Fibroblast of skin of back (primary cell): Measurements from ENCODE around the gene KLC1.
A peak's percentile ranks its signal among the peaks of the same experiment; 100 is the strongest.

Experiments used
- DNase-seq: peaks from one replicate; pipeline ENCODE4 v3.0.0-alpha.2; 2013

The KLC1 gene

DNA sequence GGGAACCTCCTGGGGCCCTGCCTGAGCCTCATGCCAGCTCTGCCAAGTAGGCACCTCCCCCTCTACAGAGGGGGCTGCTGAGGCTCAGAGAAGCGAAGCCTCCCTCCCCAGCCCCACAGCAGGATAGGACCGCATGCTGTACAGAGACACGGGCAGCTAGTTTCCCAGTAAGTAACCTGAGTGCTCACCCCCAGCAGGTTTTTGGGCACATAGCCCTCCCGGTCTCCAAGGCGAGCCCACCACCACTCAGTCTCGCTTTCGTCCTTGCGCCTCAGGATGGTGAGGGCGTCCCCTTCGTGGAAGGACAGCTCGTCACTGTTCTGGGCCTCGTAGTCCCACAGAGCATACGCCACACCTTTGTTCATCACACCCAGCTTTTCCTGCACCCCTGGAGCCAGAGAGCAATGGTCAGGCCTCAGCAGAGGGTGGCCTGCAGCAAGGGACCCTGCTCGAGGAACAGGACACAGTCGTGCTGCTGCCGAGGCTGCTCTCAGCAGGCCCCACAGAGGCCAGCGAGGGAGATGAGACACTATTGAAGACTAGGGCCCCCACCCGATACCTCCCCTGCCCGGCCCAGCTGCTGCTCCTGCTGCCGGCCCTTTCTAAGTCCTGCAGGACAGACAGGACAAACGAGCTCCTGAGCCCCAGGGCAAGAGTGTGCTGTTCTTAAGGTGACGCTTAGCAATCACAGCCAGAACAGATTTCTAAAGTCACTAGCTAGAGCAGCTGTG is 107.0 kb downstream of the KLC1 start:
- no peak for DNase-seq

DNA sequence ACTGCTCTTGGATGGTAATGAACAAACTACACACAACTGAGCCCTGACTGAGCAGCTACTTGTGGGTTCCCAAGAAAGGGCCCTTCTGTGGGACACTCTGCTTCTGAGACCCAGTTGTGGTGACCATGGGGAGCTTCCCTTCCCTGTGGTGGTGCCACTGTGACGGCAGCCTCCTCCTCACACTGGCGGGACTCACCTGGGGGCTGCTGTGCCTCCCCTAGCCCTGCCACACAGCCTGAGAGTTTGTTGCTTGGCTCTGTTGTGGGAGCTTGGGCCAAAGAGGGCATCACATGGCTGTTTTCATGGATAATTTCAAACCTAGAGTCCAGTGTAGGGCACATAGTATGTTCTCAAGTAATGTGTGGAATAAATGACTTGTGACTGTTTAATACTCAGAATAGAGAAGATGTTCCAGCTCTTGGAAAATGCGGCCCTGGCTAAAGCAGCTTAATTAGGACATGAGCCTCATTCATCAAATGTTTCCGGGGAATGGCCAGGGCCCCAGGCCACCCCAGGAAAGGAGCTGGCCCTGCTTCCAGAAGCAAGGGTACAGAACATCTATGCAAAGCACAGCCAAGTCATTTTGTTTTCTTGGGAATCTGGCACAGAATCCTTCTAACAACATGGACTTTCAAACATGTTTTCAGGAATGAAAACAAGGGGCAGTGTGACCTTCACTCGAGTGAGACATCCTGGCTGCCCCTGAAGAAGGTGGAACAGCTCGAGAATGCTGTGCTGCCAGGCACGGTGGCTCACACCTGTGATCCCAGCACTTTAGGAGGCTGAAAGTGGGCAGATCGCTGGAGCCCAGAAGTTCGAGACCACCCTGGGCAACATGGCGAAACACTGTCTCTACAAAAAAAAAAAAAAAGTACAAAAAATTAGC is 107.8 kb downstream of the KLC1 start:
- DNase-seq, result no peak

DNA sequence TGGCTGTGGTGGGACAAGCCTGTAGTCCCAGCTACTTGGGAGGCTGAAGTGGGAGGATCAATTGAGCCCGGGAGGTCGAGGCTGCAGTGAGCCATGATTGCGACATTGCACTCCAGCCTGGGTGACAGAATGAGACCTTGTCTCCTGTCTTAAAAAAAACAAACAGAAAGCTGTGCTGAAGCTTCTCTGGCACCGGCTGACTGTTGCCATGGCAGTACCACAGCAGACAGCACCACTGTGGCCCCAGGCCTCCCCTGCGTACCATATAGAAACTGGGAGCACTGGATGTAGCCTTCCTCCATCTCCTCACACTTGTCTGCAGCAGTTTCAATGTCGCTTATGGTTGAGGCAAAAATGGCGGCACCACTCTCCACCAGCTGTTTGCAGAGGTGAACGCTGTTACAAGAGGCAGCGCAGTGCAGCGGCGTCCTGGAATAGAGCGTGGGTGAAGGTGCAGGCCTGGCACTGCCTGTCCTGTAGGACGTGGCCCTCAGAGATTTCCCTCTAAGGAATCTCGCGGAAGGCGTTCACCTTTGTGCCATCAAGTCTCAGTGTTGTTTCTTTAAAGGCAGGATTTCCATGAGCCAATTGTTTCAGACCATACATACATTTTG is 108.5 kb downstream of the KLC1 start:
- no peak for DNase-seq

DNA sequence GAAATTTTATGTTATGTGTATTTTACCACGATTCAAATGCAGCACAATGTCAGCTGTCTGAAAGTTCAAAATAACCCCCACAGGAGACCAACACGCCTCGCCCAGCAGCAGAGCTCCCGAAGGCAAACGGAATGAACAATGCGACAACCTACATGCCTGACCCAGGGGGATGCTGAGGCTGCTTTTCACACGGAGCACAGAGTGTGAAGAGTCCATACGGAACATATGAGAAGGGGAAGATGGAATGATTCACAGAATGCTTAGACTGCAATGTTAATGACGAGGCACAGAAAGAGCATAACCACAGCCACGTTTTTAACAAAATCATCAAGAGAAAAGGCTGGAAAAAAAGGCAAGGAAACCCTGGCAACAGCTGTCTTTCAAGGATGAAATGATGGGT is 109.2 kb downstream of the KLC1 start:
- DNase-seq, result peak; percentile 62

DNA sequence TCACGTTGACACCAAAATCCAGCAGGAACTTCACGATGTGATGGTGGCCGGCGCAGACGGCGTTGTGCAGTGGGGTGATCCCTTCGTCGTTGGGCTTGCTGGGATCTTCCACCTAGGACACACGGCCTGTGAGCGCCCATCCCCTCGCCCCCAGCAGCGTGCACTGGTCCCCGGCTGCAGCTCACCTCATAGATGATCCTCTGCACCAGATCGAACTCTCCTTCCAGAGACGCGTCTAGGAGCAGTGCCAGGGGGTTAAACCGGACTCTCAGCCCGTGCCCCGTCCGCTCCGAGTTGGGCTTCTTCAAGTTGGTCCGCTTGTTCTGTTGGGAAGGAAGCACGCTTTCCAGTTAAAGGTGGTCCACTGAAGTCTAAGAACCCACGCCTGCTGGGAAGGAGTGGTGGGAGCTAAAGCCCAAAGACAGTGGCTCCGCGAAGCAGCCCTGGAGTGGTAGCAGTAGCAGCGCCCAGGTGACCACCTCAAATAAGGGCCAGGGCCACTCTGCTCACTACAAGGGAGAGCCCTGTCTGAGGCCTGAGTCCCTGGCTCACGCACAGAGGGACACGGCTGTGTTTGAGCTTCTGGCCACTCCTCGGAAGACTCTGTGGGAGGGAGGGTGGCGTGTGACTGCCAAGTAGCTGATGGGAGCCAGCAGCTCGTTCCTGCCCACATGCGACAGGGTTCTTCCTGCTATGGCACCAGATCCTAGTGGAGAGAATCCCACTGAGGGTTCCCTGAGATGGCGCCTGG is 109.9 kb downstream of the KLC1 start:
- no peak for DNase-seq

DNA sequence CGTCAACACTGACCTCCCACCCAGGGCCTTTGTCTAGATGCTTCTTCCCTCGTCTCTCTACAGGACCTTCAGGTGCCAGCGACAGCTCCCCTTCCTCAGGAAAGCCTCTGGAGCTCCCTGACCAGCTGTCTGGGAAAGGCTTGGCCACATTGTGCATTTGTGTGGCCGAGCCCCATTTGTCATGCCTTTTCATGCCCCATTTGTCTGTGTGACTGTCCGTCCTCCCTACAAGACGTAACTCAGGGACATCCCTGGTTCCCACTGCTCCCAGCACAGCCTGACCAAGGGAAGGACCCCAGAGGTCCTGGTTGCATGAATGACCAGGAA is 110.4 kb downstream of the KLC1 start:
- DNase-seq, result no peak

DNA sequence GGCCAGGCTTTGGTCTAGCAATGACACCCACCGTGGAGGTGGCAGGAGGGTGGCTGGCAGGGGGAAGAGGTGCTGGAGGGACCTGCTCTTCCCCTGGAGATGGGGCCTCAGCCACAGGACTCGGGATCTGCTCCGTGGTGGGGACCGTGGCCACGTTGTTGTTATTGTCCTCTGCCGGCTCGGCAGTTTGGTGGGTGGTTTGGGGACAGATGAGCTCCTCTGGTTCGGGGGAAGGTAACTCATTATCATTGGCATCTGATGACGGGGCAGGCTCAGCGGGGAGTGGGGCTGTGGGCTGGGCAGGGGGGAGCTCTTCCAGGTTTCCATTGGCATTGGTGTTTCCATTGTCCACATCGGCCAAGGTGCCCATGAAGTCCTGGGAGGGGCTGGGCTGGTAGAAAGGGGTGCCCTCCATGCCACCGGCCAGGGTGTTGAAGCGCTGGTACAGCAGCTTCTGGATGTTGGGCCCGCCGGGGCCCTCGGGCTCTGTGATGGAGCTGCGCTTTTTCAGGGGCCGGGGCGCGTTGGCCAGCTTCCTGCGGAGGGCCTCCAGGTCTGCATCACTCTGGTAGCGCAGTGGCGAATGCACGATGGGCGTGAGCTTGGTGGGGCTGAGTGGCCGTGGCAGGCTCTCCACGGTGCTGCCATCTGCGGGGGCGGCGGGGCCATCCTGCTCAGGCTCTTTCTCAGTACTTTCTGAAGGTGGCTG is 110.9 kb downstream of the KLC1 start:
- DNase-seq, result no peak

DNA sequence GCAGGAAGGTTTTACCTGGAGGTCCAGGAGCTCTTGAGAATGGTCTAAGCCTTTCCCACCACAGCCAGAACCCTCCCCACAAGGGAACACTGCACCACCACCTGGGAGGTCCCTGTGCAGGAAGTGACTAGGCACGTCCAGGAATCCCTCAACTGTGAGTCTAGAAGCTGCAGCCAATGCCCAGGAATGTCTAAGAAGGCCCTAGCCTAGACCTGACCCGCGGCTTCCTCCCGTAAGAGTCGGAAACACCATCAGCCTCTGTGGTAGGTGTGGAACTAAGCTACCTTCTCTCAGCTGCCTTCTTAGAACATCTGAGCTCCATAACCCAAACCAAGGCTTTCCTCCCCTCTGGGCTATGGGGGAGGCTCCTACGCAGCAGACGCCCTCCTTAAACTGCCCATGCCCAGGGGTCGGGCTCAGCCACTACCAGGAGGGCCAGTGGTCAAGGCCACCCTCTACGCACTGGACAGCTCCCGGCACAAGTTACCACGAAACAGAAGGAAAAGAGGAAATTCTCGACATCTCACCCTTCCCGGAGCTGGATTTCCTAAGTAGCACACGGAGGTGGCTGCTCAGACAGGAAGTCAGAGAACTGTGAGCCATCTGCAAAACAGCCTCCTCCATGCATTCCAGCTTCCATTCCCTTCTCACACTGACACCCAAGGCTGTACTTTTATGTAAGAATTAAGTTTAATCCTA is 112.1 kb downstream of the KLC1 start:
- peak; percentile 66 for DNase-seq

DNA sequence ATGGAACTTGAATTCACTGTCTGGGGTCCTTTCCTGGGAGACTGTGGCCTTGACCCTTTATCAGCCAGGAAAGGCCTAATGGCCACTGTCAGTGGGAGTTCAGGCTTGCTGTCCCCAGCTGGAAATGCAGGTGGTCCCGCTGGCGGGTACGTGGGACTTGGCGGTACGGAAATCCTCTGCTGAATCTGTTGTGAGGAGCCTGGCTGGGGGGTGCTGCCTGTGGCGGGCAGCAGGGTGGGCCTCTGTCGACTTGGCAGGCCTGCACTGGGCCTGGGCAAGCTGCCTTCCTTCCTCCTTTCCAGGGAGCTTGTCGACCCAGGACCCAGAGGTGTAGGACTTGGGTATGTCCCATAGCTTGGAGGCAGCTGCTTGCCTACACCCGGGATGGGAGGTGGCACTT is 112.9 kb downstream of the KLC1 start:
- no peak for DNase-seq

DNA sequence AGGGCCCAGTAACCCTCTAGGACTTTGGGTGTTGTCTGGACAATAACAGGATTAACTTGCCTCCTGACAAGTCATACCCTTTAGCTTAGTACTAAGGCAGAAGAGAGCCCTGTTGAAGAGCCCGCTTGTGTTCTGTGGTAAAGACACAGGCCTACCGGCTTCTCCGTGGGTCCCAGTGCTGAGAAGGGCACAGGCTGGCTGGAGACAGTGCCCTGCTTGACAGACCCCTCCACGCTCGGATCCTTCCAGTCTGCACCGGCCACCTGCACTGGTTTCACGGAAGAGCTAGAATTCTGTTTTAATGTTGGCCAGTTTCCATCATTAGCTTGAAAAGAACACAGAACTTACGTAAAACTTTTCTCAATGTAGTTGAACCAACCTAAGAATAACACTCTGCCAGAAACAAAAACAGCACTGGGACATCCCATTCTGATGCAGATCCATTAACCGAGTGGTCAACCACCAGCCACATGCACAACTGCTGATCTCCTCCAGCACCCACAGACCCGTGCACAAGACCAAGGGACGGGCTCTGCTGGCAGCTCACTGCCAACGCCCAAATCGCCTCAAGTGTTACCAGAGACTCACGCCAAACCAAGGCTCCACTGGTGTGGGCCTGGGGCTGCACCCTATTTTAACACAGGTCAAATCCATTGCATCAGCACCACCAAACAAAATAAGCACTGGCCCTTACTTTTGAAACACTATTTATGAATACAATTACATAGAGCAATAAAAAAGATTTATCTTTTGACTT is 113.7 kb downstream of the KLC1 start:
- DNase-seq, result no peak

DNA sequence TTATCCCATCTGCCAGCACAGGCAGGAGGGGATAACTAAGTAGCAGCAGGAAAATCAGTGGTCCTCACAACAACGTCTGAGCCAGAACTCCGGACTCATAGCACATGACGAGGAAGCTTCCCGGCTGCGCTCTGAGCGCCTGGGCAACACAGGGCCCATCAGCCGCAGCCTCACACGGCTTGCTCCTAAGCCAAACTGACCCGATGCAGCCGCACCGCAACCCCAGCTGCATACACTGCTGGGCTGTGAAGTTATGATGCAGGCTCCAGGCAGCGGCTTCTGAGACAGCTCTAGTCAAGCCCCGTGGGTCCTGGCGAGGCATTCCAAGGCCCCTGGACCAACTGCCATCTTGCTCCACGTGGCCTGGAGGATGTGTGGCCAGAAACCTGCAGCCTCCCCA is 114.7 kb downstream of the KLC1 start:
- DNase-seq, result no peak

DNA sequence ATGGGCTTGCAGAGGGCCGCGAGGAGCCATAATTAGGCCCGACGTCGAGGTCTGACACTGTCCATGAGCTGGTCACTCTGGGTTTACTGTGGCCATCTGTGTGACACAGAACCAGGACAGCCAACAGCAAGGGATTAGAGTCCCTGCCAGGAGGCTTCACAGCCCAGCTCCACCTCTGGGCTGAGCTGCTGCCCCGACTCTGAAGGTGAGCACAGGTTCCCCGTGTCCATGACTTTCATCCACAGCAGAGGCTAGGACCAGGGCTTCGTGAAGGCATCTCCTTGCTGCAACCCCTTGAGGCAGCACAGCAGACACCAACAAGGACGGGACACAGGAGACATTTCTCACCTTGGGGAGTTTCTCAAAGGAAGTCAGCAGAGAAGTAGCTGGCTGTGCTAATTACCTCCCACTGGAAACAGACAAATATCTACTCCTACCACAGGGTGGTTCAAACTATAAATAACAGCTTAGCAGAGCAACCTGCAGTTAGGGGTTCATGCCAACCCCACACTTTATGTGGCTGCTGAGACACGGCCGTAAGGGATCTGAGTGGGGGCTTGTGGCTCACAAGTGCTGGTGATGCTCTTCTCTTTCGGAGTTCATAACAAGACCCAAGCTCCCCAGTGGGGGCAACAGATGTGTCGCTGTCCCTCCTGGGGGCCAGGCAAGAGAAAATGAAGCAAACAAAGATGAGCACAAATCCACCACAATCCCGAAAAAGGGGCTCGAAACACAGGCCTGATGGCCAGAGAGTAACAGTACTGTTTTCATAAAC is 115.8 kb downstream of the KLC1 start:
- no peak for DNase-seq

DNA sequence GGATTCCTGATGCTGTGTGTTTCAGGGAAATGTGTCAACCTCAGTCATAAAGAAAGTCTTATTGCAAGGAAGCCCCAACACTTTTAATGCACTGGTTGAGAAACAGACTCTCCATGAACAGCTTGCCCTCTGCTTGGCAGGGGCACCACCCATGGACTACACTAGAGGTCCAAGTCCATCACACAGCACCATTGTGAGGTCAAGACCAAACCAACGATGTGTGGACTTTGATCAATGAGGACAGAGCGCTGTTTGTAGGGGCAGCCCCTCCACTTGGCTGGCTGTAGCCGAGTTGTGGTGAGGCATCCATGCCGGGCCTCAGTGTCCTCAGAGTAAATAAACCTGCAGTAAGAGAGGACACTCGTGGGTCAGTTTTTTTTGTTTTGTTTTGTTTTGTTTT is 116.4 kb downstream of the KLC1 start:
- no peak for DNase-seq

DNA sequence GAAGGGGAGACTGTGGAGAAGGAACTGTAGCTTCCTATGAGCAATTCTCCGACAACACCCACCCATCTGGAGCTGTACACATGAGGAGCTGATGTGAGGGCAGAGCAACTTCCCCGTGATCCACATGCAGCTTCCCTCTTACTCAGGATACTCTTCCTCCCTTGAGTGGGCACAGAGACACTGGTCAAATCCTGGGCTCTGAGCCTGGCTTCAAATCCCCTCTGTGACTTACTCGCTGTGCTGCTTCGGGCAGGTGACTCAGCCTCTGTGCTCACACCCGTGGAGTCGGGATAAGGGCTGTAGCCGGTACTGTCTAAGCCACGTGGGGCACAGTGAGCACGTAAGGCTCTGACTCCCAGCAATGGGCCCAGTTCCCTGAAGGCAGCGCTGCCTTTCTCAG is 117.7 kb downstream of the KLC1 start:
- DNase-seq, result peak; percentile 36

DNA sequence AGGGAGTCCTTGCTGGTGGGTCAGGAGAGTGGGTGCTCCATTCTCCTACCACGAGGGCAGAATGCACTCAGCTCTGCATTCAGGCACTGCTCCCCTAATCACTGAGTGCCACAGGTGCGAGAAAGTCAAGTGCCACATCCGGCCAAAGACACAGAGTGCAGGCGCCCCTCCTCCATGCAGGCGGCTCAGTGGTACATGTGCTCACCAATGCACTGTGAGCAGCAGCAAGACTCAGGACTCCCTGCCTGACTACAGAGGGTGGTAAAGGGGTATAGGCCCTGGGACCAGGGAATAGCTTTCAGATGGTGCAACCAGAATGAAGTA is 119.5 kb downstream of the KLC1 start:
- no peak for DNase-seq

DNA sequence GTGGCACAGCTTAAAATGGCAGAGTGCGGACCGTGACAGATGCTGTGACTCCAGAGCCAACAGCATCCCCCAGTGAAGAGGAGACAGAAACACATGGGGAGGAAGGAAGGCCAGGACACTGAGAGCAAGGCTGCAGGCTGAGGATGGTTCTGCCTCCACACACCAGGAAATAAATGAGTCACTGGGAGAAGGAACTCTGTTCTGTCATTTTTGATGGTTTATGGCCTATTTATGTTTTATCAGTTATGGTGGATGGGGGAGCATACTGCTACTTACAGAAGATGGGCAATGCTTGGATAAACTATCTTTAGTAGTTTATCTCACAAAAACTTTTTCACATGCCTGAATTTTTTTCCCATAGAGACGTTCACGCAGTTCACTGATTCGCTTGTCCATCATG is 120.4 kb downstream of the KLC1 start:
- DNase-seq, result no peak

DNA sequence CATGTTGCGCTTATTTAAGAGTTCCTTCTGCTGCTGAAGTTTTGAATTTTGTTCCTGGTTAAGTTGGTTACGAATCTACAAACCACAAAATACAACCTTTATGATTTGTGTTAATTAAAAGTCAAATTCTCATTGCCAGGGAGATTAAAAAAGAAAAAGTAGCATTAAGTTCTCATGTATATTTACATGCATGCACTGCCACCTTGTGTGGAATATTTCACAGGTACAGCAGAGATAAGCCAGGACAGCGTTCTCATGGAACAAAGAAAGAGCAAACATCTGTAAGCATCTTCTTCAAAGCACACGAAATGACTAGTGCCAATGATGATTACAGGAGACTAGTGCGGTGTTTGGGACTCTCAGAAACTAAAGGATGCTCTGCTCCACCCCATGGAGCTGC is 120.8 kb downstream of the KLC1 start:
- DNase-seq, result no peak
